ENCODE data around the gene BMPR1A.

- no peak for TF ChIP-seq POLR2A (IDR thresholded peaks at IDR 0.05)
- TF ChIP-seq CTCF (IDR thresholded peaks at IDR 0.05): no peak
These were observed 161.6 kb downstream of the BMPR1A start for GRCh38 chr10:86918022-86918471.
